CD14-positive monocyte (primary cell): ENCODE data around the gene SDK1. TPM values are rescaled to one million over a fixed set of nuclear protein-coding genes. Genes with fewer than 3 reads are reported as not detected.

Experiments
- DNase-seq, 3 donors: peaks; one replicate each; pipeline ENCODE4 v3.0.0-alpha.2; 2011 to 2022
- H2AFZ ChIP-seq: 2 replicates; pipeline ENCODE4 v1.6.0; 2012; ENCODE audit warnings: mild to moderate bottlenecking, low read depth, low read length, inconsistent platforms; ENCODE audit not compliant: insufficient read depth, poor library complexity, severe bottlenecking
- H3K27ac ChIP-seq, 2 donors: 1 replicate in 1 of 2; 2 replicates in 1 of 2; pipeline ENCODE4 v1.5.1; 2012 to 2013; ENCODE audit warnings: low read length in 2 of 2, control low read depth in 1 of 2, inconsistent platforms in 1 of 2, low read depth in 1 of 2, mild to moderate bottlenecking in 1 of 2
- H3K27me3 ChIP-seq, 2 donors: one replicate each; pipeline versions ENCODE4 v1.6.0 to v1.6.1; 2011 to 2013; ENCODE audit warnings: low read length in 2 of 2; ENCODE audit not compliant: control insufficient read depth in 2 of 2, insufficient read depth in 2 of 2
- H3K36me3 ChIP-seq, 2 donors: replicated peaks in 1 of 2; 1 replicate in 1 of 2; 2 replicates in 1 of 2; pipeline versions ENCODE4 v1.5.1 to v1.6.1; 2012 to 2013; ENCODE audit warnings: low read length in 2 of 2, control low read depth in 1 of 2, inconsistent platforms in 1 of 2, mild to moderate bottlenecking in 1 of 2; ENCODE audit not compliant: insufficient read depth in 2 of 2, control insufficient read depth in 1 of 2
- H3K4me1 ChIP-seq, 2 donors: 1 replicate in 1 of 2; 2 replicates in 1 of 2; pipeline versions ENCODE4 v1.5.1 to v1.6.1; 2012 to 2013; ENCODE audit warnings: low read length in 2 of 2, control low read depth in 1 of 2, inconsistent platforms in 1 of 2, mild to moderate bottlenecking in 1 of 2, moderate library complexity in 1 of 2; ENCODE audit not compliant: insufficient read depth in 2 of 2, control insufficient read depth in 1 of 2
- H3K4me2 ChIP-seq: replicated peaks from 2 replicates; pipeline ENCODE3; 2012; ENCODE audit warnings: low read length, moderate library complexity, mild to moderate bottlenecking; ENCODE audit not compliant: poor library complexity, severe bottlenecking; ENCODE audit errors: extremely low read depth
- H3K4me3 ChIP-seq, 3 experiments: fragments of 200-600 bp in 1 of 3; sonication (generic) in 1 of 3; replicated peaks in 1 of 3; 1 replicate in 2 of 3; 2 replicates in 1 of 3; pipeline ENCODE4 v1.5.1; 2011 to 2013; ENCODE audit warnings: low read length in 3 of 3, mild to moderate bottlenecking in 3 of 3, control low read depth in 2 of 3, low read depth in 2 of 3, inconsistent platforms in 1 of 3, moderate library complexity in 1 of 3
- H3K79me2 ChIP-seq: 2 replicates; pipeline ENCODE4 v1.6.0; 2012; ENCODE audit warnings: mild to moderate bottlenecking, control low read depth, inconsistent platforms, low read length, moderate library complexity; ENCODE audit not compliant: insufficient read depth
- H3K9ac ChIP-seq: 2 replicates; pipeline ENCODE4 v1.6.0; 2017; ENCODE audit warnings: low read length, mild to moderate bottlenecking; ENCODE audit not compliant: insufficient read depth, poor library complexity, severe bottlenecking
- H3K9me3 ChIP-seq, 2 donors: replicated peaks in 1 of 2; 1 replicate in 1 of 2; 2 replicates in 1 of 2; pipeline versions ENCODE4 v1.5.1 to v1.6.1; 2012 to 2013; ENCODE audit warnings: low read length in 2 of 2, control low read depth in 1 of 2; ENCODE audit not compliant: control insufficient read depth in 1 of 2, insufficient read depth in 1 of 2
- H4K20me1 ChIP-seq: 2 replicates; pipeline ENCODE4 v1.6.0; 2012; ENCODE audit warnings: mild to moderate bottlenecking, low read length, control low read depth, moderate library complexity; ENCODE audit not compliant: insufficient read depth
- H3K27ac Mint-ChIP-seq, 7 donors: one replicate each; pipeline ENCODE4 v1.8.0; 2020; ENCODE audit warnings: mild to moderate bottlenecking in 7 of 7, mixed read lengths in 7 of 7, moderate library complexity in 6 of 7, inconsistent platforms in 2 of 7
- H3K27me3 Mint-ChIP-seq, 3 donors: one replicate each; pipeline ENCODE4 v1.8.0; 2021 to 2022; ENCODE audit warnings: low read depth in 3 of 3, mild to moderate bottlenecking in 3 of 3, mixed read lengths in 3 of 3, moderate library complexity in 3 of 3, inconsistent platforms in 1 of 3
- H3K36me3 Mint-ChIP-seq, 2 donors: one replicate each; pipeline ENCODE4 v1.8.0; 2020; ENCODE audit warnings: mixed read lengths in 2 of 2, inconsistent platforms in 1 of 2, mild to moderate bottlenecking in 1 of 2
- H3K4me1 Mint-ChIP-seq: one replicate; pipeline ENCODE4 v1.8.0; 2020; ENCODE audit warnings: mild to moderate bottlenecking, mixed read lengths
- H3K4me3 Mint-ChIP-seq, 2 donors: one replicate each; pipeline ENCODE4 v1.8.0; 2020; ENCODE audit warnings: mild to moderate bottlenecking in 2 of 2, mixed read lengths in 2 of 2, moderate library complexity in 1 of 2
- H3K9me3 Mint-ChIP-seq, 7 donors: one replicate each; pipeline ENCODE4 v1.8.0; 2020 to 2022; ENCODE audit warnings: mixed read lengths in 7 of 7, mild to moderate bottlenecking in 6 of 7, moderate library complexity in 6 of 7, inconsistent platforms in 2 of 7
- WGBS: methylation state at CpG from one replicate; pipeline ENCODE4 v1.1.5; 2013; ENCODE audit warnings: missing lambda C conversion rate; ENCODE audit not compliant: insufficient coverage; 5-methylcytosine and 5-hydroxymethylcytosine counted together
- intact Hi-C, 2 donors: fragments of 100-400 bp; cut with micrococcal nuclease; formaldehyde crosslinking; loops; one replicate each; pipeline versions ENCODE4 v1.15.0 to v1.15.1; 2023
- polyA plus RNA-seq, 3 donors: library from polyadenylated mRNA; depleted of rRNA in 1 of 3; unstranded in 2 of 3; stranded (reverse) in 1 of 3; fragments of 300-500 nt in 2 of 3; fragments of >200 nt in 1 of 3; fragmentation: Illumina TruSeq in 2 of 3; gene quantifications; 1 replicate in 2 of 3; 2 replicates in 1 of 3; pipeline ENCODE4 v1.2.3, GENCODE V29; 2012 to 2021
- TF ChIP-seq, protein P1 (sequence below): fragments of 200-600 bp; IDR thresholded peaks from one replicate; pipeline ENCODE4 v1.8.0; 2022; ENCODE audit warnings: antibody characterized with exemption, mild to moderate bottlenecking

The SDK1 gene
- polyA plus RNA-seq, 3 donors: 0.01 TPM; not detected in 2

DNA sequence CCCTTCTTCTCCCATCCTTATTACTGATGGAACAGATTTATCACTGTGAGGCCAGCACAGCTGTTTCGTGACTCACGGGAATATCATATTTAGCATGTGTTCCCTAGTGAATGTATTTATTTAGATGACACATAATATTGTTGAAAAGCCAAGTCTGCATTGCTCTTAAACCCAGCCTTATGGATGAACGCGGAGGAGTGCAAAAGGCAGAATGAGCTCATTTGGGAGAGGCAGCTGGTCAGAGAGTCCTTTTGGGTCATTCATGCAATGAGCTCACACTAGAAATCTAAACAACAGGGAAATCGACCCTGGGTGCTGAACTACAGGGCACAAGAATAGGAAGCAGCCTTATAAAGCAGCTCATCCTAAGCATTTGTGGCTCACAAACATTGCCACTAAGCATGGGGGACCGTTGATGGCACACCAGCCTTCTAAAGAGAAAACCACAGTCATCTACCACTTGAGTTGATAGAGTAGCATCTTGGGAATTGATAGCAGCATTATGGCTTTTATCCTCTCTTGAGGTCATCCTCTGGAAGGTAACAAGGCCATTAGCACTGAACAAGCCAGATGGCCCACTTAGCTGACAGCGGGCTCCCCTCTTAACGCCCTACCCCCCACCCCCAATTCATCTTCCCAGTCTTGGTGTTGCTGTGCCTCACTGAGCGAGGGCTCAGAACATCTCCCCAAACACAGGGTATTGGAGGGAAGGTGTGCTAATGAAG, 32.9 kb upstream of the SDK1 start:
- TF ChIP-seq, protein P1, sequence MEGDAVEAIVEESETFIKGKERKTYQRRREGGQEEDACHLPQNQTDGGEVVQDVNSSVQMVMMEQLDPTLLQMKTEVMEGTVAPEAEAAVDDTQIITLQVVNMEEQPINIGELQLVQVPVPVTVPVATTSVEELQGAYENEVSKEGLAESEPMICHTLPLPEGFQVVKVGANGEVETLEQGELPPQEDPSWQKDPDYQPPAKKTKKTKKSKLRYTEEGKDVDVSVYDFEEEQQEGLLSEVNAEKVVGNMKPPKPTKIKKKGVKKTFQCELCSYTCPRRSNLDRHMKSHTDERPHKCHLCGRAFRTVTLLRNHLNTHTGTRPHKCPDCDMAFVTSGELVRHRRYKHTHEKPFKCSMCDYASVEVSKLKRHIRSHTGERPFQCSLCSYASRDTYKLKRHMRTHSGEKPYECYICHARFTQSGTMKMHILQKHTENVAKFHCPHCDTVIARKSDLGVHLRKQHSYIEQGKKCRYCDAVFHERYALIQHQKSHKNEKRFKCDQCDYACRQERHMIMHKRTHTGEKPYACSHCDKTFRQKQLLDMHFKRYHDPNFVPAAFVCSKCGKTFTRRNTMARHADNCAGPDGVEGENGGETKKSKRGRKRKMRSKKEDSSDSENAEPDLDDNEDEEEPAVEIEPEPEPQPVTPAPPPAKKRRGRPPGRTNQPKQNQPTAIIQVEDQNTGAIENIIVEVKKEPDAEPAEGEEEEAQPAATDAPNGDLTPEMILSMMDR: no peak
- no peak overlapping the region for H3K9ac ChIP-seq
- no peaks in the 10 kb centered on the region for H3K79me2 ChIP-seq
- no peaks in the 10 kb centered on the region for H3K36me3 ChIP-seq
- H3K4me3 Mint-ChIP-seq: no peak overlapping the region
- no peaks in the 10 kb centered on the region for H3K9me3 ChIP-seq
- no peaks in the 10 kb centered on the region for H3K36me3 Mint-ChIP-seq
- H4K20me1 ChIP-seq: no peaks in the 10 kb centered on the region
- no peaks in the 10 kb centered on the region for H3K4me1 Mint-ChIP-seq
- H3K27me3 ChIP-seq: peaks cover 0 to 3% of the 10 kb centered on the region in 2 donors
- H3K9me3 Mint-ChIP-seq: peaks cover 0 to 2% (median 0%) of the 10 kb centered on the region in 7 donors
- peaks cover 0 to 1% (median 1%) of the 10 kb centered on the region in 3 donors for H3K27me3 Mint-ChIP-seq
- no peak overlapping the region for H3K4me3 ChIP-seq
- no peak overlapping the region for H3K27ac Mint-ChIP-seq
- DNase-seq: no peak
- WGBS: 71% methylated on average over 2 of the region's 9 CpGs
- no peaks in the 10 kb centered on the region for H3K4me1 ChIP-seq
- no peak overlapping the region for H2AFZ ChIP-seq
- intact Hi-C loops: no loop called here
- no peak overlapping the region for H3K27ac ChIP-seq
- H3K4me2 ChIP-seq: no peak overlapping the region

DNA sequence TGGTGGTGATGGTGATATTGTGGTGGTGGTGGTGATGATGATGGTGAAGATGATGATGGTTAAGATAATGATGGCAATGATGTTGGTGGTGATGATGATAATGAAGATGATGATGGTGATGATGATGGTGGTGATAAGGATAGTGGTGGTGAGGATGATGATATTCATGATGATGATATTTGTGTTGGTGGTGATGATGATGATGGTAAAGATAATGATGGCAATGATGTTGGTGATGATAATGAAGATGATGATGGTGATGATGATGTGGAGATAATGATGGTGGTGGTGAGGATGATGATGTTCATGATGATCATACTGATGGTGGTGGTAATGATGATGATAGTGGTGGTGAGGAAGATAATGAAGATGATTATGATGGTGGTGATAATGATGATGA, 30.7 kb upstream of the SDK1 start:
- peaks cover 0 to 1% (median under 1%) of the 10 kb centered on the region in 3 donors for H3K27me3 Mint-ChIP-seq

More for the DNA sequence above, 30.7 kb upstream of the SDK1 start:
- Histone ChIP-seq H2AFZ (no peak overlapping the region), H3K36me3 (no peaks in the 10 kb centered on the region), H3K4me1 (no peaks in the 10 kb centered on the region), H3K79me2 (no peaks in the 10 kb centered on the region), H3K4me2 (no peak overlapping the region), H3K4me3 (no peak overlapping the region), H3K9me3 (no peaks in the 10 kb centered on the region), H3K27me3 (no peaks in the 10 kb centered on the region), H4K20me1 (no peaks in the 10 kb centered on the region), H3K27ac (no peak overlapping the region), H3K9ac (no peak overlapping the region)
- intact Hi-C loops: no loop called here
- TF ChIP-seq, protein P1: no peak
- Mint-ChIP-seq H3K4me3 (no peak overlapping the region), H3K9me3 (peaks cover 0 to 2% (median 0%) of the 10 kb centered on the region in 7 donors), H3K4me1 (no peaks in the 10 kb centered on the region), H3K27ac (no peak overlapping the region), H3K36me3 (no peaks in the 10 kb centered on the region)
- DNase-seq: no peak
